Endothelial cell of hepatic sinusoid (primary cell): ENCODE data around the gene TPI1.
"Not testable (repeated sequence)": the region's sequence is repeated elsewhere in the genome, so short reads cannot be mapped to it uniquely, and the experiment has no call there.

Experiments
- in situ Hi-C: cut with HindIII; loops from 2 replicates; pipeline ENCODE4 v1.10.0; 2017; ENCODE audit warnings: low sequenced_read_pairs

TPI1 gene

DNA sequence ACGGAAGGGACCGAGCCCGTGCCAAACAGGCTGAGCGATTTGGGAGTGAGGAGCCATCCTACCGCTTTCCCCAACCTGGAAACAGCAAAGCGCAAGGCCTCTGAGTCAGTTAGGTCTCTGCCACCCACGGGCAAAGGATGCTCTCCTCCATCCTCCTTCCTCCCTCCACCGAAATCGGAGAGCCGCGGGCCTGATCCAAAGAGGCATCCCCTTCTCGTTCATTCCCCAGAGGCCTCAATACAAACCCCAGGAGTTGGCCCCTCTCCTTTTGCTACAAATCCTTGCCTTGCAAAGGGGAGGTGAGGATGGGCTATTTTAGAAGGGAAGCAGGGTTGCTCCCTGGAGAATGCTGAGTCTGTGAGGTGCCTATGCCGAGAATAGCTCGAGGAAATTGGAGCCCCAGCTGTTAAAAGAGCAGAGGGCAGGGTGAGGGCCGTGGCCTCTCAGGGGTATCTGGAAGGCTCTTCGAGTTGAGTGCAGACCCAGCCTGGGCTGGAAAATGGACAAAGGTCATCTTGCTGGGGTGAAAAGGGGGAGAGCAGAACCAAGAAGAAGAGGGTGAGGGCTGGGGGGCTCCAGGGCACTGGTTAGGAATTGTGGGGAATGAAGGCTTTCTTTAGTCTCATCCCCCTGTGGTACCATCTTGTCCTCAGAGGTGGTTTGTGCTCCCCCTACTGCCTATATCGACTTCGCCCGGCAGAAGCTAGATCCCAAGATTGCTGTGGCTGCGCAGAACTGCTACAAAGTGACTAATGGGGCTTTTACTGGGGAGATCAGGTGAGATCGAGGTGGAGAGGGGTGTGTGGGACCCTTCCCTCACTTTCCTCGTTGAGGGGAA is 1.1 kb downstream of the TPI1 start:
- in situ Hi-C loops = no loop called here

DNA sequence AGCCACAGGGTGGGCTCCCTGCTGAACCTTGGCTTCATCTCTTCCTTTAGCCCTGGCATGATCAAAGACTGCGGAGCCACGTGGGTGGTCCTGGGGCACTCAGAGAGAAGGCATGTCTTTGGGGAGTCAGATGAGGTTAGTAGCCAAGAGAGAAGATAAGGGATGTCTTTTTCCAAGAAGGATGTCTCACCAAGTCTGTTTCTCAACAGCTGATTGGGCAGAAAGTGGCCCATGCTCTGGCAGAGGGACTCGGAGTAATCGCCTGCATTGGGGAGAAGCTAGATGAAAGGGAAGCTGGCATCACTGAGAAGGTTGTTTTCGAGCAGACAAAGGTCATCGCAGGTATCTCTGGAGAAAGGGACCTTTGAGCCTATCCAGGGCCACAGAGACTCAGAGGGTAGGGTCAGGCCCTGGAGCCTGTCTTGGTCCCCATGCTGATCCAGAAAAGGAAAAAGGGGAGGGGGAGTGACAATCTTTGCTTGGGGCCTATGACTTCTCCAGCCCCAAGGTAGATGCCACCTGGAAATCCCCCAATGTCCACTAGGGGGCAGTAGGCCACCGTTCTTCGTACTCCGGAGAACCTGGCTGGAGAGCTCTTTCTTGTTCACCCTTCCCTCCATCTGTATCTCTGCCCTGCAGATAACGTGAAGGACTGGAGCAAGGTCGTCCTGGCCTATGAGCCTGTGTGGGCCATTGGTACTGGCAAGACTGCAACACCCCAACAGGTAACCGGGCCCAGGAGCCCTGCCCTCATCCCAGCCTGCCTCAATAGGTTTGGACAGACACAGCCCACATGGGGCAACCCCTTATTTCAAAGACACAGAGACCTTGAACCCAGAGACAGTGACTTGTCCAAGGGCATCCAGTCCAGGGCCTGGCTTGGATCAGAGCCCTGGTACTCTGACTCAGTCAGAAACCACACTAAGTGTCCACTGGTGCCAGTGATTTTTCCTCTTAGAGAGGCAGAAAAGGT is 2.0 kb downstream of the TPI1 start:
- in situ Hi-C loops = no loop called here

DNA sequence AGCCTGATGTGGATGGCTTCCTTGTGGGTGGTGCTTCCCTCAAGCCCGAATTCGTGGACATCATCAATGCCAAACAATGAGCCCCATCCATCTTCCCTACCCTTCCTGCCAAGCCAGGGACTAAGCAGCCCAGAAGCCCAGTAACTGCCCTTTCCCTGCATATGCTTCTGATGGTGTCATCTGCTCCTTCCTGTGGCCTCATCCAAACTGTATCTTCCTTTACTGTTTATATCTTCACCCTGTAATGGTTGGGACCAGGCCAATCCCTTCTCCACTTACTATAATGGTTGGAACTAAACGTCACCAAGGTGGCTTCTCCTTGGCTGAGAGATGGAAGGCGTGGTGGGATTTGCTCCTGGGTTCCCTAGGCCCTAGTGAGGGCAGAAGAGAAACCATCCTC is 3.0 kb downstream of the TPI1 start:
- in situ Hi-C loops = not testable (repeated sequence)

DNA sequence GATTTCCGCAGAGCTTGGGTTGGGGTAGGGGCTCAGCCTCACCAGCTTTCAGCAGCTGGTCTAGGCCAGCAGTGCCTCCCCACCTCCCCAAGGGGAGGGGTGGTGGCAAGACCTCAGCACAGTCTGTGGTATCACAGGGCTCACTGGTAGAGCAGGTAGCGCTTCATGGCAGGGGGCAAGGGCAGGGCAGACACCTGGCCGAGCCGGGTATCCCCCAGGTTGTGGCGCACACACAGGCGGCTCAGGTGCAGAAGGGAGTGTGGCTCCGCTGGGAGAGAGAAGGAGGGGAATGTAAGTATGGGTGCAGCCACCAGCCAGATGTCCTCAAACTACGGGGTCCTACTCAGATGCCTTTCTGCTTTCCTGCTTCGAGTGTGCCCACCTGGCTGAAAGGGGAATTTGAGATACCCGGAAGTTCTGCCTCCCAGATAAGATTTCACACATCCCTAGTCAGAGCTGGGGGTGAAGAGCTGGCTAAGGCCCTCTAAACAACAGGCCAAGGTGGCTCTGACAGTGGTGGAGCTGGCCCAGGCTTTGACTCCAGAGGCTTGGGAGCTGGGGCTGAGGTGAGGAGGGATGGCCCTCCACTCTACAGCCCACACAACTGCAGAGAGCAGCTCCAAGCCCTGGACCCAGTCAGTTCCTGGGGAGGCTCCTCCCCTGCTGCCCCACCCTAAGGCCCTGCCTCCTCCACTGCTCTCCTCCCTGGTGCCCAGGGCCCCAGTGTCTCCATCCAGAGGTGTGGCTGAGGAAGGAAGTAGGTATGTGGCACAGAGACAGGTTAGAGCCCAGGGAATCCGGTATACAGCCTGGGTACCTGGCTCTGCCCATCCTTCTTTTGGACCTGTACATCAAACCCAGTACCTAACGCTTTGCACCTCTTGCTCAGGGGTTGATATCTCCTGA is 4.0 kb downstream of the TPI1 start:
- in situ Hi-C loops = no loop called here

DNA sequence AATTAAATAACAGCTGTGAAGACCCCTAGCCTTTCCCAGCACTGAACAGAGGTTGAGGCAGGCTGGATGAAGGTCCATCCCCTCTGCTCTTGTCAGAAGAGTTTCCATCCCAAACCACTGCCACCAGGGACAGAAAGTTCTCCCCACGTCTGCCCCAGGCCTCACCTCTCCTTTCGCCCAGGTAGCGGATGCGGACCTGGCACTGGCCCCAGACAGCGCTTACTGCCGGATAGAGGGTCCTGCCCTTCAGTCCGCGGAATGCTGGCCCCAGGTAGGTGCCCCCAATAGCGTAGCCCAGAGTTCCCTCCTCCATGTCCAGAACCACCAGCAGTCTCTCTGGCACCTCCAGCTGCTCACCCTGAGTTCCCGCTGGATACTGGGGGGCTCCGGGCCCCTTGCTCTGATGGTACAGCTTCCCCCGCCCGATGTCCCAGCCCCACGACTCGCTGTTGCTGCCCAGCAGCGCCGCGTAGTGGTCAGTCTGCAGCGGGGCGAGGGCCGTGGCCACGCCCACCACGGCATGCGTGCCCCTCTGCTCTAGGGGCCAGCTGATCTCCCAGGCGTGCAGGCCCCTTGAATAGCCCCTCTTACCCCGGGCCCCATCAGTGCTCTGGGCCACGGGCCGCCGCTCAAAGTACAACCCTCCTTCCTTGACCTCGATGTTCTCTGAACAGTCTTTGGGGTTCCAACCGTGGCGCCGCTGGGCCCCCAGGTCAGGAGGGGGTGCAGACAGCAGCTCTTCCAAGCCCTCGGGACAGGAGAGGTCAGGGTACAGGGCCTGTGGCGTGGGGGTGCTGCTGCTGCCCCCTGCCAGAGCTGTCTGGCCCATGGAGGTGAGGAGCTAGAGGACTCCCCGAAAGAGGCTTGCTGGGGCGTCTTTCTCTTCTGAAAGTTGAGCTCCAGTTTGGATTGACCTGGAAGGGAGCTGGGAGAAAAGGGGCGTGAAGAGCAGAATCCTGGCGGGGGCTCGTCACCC is 5.0 kb downstream of the TPI1 start:
- in situ Hi-C loops = no loop called here

DNA sequence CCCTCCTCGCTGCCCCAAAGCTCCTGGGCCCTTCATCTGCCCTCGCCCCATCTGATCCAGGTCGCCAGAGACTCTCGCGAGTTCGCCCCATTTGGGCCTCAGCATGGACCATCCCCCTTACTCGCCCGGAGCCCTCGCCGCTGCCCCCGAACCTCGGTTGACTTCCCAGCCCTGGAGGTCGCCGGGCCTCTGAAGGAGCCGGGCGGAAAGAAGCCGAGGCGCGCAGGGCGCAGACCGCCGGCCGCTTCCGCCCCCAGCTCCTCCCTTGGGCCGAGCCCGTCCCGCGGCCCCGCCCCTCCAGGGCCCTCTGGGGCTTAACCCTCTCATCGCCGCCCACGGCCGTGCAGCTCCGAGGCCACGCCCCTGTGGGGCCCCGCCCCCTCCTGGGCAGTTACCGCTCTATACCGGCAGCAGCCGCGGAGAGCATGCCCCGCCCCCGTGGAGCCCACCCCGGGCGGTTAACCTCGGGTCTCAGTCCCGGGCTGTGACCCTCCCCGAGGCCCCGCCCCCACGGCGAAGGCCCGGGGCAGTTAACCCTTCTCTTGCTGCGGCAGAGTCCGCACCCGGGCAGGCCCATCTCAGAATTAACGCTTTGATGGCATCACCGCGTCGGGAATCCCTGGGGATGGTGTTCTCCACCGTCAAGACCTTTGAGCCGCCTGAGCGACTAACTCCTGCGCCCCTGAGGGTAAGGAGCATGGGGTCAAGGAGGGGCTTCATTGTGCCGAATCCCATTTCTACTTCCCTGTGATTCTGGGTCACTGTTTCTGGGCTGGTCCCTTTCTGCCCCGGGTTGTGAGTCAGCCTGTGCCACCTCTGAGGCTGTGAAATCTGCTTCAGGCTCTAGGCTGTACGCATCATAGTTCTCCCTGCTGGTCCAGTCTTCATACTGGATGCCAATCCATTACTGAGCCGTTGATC is 6.0 kb downstream of the TPI1 start, which contains the start of gene SPSB2:
SPSB2 (minus strand) TSS at position 210 of the 921 bp plus-strand sequence. CDS start 402 bp downstream, outside the sequence.
- in situ Hi-C loops = no loop called here

DNA sequence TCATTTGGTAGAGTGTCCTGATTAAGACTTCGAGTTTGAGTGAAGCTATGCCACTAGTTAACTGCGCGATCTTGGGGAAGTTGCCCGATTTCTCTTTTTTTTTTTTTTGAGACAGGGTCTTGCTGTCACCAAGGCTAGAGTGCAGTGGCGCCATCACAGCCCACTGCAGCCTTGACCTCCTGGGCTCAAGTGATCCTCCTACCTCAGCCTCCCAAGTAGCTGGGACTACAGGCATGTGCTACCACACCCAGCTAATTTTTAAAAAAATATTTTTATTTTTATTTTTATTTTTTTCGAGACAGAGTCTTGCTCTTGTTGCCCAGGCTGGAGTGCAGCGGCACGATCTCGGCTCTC is 6.7 kb downstream of the TPI1 start:
- in situ Hi-C loops = not testable (repeated sequence)

DNA sequence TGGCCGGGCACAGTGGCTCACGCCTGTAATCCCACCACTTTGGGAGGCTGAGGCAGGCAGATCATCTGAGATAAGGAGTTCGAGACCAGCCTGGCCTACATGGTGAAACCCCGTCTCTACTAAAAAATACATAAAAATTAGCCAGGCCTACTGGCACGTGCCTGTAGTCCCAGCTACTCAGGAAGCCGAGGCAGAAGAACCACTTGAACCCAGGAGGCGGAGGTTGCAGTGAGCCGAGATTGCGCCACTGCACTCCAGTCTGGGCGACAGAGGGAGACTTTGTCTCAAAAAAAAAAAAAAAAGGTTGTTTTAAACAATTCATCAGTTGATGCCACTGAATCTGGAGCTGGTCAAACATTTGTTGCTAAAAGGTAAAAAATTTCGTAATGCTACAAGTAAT is 12.5 kb downstream of the TPI1 start:
- in situ Hi-C loops = not testable (repeated sequence)

DNA sequence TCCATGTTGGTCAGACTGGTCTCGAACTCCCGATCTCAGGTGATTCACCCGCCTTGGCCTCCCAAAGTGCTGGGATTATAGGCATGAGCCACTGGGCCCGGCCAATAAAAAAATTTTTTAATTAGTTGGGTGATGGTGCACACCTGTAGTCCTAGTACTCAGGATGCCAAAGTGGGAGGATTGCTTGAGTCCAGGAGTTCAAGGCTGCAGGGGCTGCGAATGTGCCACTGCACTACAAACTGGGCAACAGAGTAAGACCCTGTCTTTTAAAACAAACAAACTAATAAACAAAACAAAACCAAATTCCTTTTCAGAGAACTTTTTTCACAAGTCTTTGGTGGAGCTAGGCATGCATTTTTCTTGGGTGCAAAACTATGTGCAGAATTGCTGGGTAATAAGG is 15.9 kb downstream of the TPI1 start:
- in situ Hi-C loops = no loop called here

DNA sequence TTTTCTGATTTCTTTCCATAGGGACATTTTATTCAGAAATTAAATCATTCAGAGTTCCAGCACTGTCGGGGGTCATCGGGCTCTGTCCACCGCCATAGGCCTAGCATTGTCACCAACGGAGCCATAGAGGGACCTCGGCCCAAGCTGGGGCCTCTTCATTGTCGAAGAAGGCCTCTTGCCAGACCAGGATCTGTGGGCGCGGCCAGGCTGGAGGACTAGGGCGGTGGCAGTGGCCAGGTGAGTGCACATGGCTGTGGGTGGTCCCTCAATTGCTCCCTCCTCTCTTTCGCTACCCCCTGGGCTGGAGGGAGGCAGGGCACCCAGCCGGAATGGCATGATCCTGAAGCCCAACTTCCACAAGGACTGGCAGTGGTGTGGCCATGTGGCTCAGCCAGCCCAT is 16.4 kb downstream of the TPI1 start:
- in situ Hi-C loops = no loop called here

DNA sequence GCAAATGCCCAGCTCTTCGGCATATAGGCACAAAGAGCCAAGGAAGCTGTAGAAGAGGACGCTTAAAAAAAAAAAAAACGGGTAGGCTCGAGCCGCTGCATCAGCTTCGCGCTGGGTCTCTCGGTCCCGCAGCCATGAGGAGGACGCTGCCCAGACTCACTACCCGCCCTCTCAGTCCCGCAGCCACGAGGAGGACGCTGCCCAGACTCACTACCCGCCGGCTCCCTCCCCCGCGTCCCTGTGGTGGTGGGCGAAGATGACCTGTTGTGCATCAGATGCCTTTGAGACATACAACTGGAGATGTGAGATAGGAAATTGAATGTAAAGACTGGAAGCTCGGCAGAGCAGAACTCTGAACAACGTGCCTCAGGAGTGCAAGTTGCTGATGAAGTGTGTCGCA is 17.2 kb downstream of the TPI1 start:
- in situ Hi-C loops = no loop called here

DNA sequence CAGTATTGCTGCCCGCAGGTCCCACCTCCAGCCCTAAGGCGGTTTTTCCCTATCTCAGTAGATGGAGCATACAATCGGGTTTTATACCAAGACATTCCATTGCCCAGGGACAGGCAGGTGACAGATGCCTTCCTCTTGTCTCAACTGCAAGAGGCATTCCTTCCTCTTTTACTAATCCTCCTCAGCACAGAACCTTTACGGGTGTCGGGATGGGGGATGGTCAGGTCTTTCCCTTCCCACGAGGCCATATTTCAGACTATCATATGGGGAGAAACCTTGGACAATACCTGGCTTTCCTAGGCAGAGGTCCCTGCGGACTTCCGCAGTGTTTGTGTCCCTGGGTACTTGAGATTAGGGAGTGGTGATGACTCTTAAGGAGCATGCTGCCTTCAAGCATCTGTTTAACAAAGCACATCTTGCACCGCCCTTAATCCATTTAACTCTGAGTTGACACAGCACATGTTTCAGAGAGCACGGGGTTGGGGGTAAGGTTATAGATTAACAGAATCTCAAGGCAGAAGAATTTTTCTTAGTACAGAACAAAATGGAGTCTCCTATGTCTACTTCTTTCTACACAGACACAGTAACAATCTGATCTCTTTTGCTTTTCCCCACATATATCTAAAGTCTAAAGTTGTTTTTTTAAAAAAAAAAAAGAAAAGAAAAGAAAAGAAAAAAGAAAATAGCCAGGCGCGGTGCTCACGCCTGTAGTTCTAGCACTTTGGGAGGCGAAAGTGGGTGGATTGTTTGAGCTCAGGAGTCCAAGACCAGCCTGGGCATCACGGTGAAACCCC is 19.1 kb downstream of the TPI1 start:
- in situ Hi-C loops = loop anchor here (5.0 kb wide), 1 partner anchor 41 kb away; the partner anchor contains the start of gene ATN1

DNA sequence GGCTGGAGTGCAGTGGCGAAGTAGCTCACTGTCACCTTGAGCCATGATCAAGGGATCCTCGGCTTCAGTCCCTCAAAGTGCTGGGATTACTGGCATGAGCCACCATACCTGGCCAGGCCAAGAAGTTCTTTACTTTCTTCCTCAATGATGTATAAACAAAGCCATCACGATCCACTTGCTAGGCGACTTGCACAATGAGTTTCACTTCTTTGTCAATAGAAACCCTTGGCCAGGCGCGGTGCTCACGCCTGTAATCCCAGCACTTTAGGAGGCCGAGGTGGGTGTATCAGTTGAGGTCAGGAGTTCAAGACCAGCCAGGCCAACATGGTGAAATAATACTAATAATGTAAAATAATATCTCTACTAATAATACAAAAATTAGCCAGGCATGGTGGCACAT is 20.1 kb downstream of the TPI1 start:
- in situ Hi-C loops = loop anchor here (5.0 kb wide), 1 partner anchor 40 kb away; the partner anchor contains the start of gene ATN1

DNA sequence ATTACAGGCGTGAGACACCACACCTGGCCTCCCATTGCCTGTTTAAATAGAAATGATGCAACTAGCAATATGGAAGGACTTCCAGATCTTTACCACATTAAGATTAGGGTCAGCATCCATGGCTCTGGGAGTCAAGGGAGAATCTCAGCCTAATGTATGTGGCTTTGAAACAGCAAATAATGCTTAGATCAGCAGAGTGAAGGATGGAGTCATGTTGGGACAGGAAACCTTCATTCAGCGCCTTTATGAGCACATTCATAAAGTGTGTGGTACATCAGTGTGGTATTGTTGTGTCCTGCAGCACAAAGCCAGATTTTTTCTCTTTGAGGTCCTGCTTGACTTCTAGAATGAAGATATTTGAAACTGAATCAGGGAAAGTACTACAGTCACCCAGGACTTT is 21.0 kb downstream of the TPI1 start:
- in situ Hi-C loops = loop anchor here (5.0 kb wide), 1 partner anchor 39 kb away; the partner anchor contains the start of gene ATN1

DNA sequence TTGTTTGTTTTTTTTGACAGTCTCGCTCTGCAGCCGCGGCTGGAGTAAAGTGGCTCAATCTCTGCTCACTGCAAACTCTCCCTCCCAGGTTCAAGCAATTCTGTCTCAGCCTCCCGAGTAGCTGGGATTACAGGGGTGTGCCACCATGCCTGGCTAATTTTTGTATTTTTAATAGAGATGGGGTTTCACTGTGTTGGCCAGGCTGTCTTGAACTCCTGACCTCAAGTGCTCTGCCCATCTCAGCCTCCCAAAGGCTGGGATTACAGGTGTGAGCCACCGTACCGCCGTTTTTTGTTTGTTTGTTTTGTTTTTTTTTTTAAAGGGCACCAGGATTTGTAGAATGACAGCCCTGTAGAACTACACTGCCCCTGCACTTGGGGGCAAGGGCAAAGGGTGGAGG is 21.5 kb downstream of the TPI1 start:
- in situ Hi-C loops = loop anchor here (5.0 kb wide), 1 partner anchor 39 kb away; the partner anchor contains the start of gene ATN1

DNA sequence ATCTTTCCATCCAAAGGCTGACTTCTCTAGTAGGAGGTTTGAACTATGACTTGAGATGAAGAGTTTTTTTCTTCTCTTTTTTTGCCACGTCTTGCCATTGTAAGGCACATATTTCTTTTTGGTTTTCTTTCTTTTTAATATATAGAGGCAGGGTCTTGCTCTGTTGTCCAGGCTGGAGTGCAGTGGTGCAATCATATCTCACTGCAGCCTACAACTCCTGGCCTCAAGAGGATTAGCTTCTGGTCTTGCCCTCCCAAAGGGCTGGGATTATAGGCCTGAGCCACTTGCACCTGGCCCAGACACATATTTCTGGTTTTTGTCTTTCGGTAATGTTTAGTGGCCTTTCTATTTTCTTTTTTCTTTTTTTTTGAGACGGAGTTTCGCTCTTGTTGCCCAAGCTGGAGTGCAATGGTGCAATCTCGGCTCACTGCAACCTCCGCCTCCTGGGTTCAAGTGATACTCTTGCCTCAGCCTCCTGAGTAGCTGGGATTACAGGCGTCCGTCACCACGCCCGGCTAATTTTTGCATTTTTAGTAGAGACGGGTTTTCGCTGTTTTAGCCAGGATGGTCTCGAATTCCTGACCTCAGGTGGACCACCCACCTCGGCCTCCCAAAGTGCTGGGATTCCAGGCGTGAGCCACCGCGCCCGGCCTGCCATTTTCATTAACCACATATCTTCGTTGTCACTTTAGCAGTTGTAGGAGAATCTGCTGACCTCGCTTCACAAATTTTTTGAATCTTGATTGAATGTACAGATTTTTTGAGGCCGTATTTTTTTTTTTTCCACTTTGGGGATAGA is 22.6 kb downstream of the TPI1 start:
- in situ Hi-C loops = loop anchor here (5.0 kb wide), 1 partner anchor 37 kb away; the partner anchor contains the start of gene ATN1
